ENCODE measurements around the gene LBX2. TPM values are rescaled to one million over a fixed set of nuclear protein-coding genes. Genes with fewer than 3 reads are reported as not detected.

Gene LBX2
- total RNA-seq, 1 donor from 2014 or later, result not detected

Other genes starting within 250 kb of the LBX2 start
- 2.6 TPM for gene SLC4A5, start 156.2 kb downstream of the LBX2 start, total RNA-seq
- 73.6 TPM for gene DCTN1, start 119.3 kb downstream of the LBX2 start, total RNA-seq
- 0.52 TPM for gene C2orf81, start 78.0 kb downstream of the LBX2 start, total RNA-seq
- gene WDR54, start 77.9 kb downstream of the LBX2 start, total RNA-seq, result 5.7 TPM
- 26.6 TPM for gene RTKN, start 57.7 kb downstream of the LBX2 start, total RNA-seq
- gene INO80B, start 44.5 kb downstream of the LBX2 start, total RNA-seq, result 12.5 TPM
- gene WBP1, start 41.2 kb downstream of the LBX2 start, total RNA-seq, result 27.1 TPM
- 35.0 TPM for gene MOGS, start 34.2 kb downstream of the LBX2 start, total RNA-seq
- gene MRPL53, start 26.9 kb downstream of the LBX2 start, total RNA-seq, result 25.1 TPM
- gene CCDC142, start 16.6 kb downstream of the LBX2 start, total RNA-seq, result 30.3 TPM
- gene TTC31, start 16.5 kb downstream of the LBX2 start, total RNA-seq, result 4.2 TPM
- 6.8 TPM for gene PCGF1, start 8.1 kb upstream of the LBX2 start, total RNA-seq
- not detected for gene TLX2, start 14.8 kb upstream of the LBX2 start, total RNA-seq
- not detected for gene DQX1, start 26.6 kb upstream of the LBX2 start, total RNA-seq
- gene AUP1, start 30.1 kb upstream of the LBX2 start, total RNA-seq, result 57.4 TPM
- gene HTRA2, start 30.3 kb upstream of the LBX2 start, total RNA-seq, result 42.3 TPM
- gene LOXL3, start 54.3 kb upstream of the LBX2 start, total RNA-seq, result 8.4 TPM
- gene DOK1, start 55.1 kb upstream of the LBX2 start, total RNA-seq, result 12.0 TPM
- not detected for gene M1AP, start 148.7 kb upstream of the LBX2 start, total RNA-seq
- 1.6 TPM for gene SEMA4F, start 154.6 kb upstream of the LBX2 start, total RNA-seq

Data from skeletal muscle tissue (tissue), 1 donor.